ENCODE results near the gene GREB1L.
"Not testable (repeated sequence)": the region's sequence is repeated elsewhere in the genome, so short reads cannot be mapped to it uniquely, and the experiment has no call there.

DNA sequence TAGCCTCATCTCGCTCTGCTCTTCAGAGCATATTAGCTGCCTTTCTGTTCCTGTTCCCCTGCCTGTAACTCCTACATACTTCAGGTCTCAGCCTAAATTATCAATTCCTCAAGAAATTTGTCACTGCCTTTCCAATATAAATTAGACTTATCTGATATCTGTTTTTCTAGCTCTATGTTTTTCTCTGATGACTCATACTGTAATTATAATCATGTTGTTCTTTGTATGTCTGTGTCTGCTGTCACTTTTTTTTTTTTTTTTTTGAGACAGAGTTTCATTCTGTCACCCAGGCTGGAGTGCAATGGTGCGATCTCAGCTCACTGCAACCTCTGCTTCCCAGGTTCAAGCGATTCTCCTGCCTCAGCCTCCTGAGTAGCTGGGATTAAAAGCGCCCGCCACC lies 27.6 kb upstream of the GREB1L start:
- not testable (repeated sequence) for TF ChIP-seq SMC3 (IDR thresholded peaks at IDR 0.05; ENCODE audit: low read length); PHF21A (CRISPR knock-in tag; IDR thresholded peaks at IDR 0.05); POLR2A (IDR thresholded peaks at IDR 0.05; ENCODE audit: insufficient read depth in 1 of 2, low read depth in 2 of 2, low read length in 2 of 2); ADNP (CRISPR knock-in tag; IDR thresholded peaks at IDR 0.05); CBX2 (IDR thresholded peaks at IDR 0.05; ENCODE audit: low read depth, low read length); CBX2 (CRISPR knock-in tag; IDR thresholded peaks at IDR 0.05; ENCODE audit: low read depth)
- TF ChIP-seq, protein P1, sequence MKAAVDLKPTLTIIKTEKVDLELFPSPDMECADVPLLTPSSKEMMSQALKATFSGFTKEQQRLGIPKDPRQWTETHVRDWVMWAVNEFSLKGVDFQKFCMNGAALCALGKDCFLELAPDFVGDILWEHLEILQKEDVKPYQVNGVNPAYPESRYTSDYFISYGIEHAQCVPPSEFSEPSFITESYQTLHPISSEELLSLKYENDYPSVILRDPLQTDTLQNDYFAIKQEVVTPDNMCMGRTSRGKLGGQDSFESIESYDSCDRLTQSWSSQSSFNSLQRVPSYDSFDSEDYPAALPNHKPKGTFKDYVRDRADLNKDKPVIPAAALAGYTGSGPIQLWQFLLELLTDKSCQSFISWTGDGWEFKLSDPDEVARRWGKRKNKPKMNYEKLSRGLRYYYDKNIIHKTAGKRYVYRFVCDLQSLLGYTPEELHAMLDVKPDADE (CRISPR knock-in tag; IDR thresholded peaks at IDR 0.05) = not testable (repeated sequence)

All from HepG2 (cell line).